CD4-positive, CD25-positive, alpha-beta regulatory T cell (primary cell): ENCODE data around the gene DYNC1I1. TPM values are rescaled to one million over a fixed set of nuclear protein-coding genes. Genes with fewer than 3 reads are reported as not detected.
"Not testable (repeated sequence)": the region's sequence is repeated elsewhere in the genome, so short reads cannot be mapped to it uniquely, and the experiment has no call there.

ENCODE experiments used
- ATAC-seq, 2 donors: fragments of 150-1000 bp; cut with Tn5 transposase; one replicate each; pipeline ENCODE4 v1.10.0; 2021; ENCODE audit warnings: low read depth in 2 of 2, moderate number of reproducible peaks in 2 of 2, moderate library complexity in 1 of 2
- DNase-seq, 3 donors: peaks; one replicate each; pipeline versions ENCODE4 v3.0.0 to v3.0.0-alpha.2; 2012 to 2022; ENCODE audit warnings: mixed read lengths in 1 of 3
- H3K27ac ChIP-seq: one replicate; pipeline ENCODE4 v1.7.0; 2013; ENCODE audit warnings: mild to moderate bottlenecking, low read length; ENCODE audit not compliant: insufficient read depth, poor library complexity, severe bottlenecking
- H3K27me3 ChIP-seq: one replicate; pipeline ENCODE4 v1.7.0; 2013; ENCODE audit warnings: low read length; ENCODE audit not compliant: control insufficient read depth, insufficient read depth
- H3K36me3 ChIP-seq: one replicate; pipeline ENCODE4 v1.7.0; 2013; ENCODE audit warnings: mild to moderate bottlenecking, low read length, moderate library complexity; ENCODE audit not compliant: control insufficient read depth, insufficient read depth
- H3K4me1 ChIP-seq: 2 replicates; pipeline ENCODE4 v1.7.0; 2013; ENCODE audit warnings: mild to moderate bottlenecking, low read length; ENCODE audit not compliant: insufficient read depth, control insufficient read depth, poor library complexity, severe bottlenecking
- H3K4me3 ChIP-seq: one replicate; pipeline ENCODE4 v1.7.0; 2013; ENCODE audit warnings: low read depth, mild to moderate bottlenecking, low read length, moderate library complexity
- H3K9me3 ChIP-seq, 2 experiments: 1 replicate in 1 of 2; 2 replicates in 1 of 2; pipeline ENCODE4 v1.7.0; 2013; ENCODE audit warnings: low read length in 2 of 2, mild to moderate bottlenecking in 1 of 2, moderate library complexity in 1 of 2; ENCODE audit not compliant: control insufficient read depth in 2 of 2
- H3K27ac Mint-ChIP-seq, 3 donors: one replicate each; pipeline ENCODE4 v1.8.0; 2020 to 2022; ENCODE audit warnings: mild to moderate bottlenecking in 3 of 3, mixed read lengths in 3 of 3, moderate library complexity in 2 of 3
- H3K27me3 Mint-ChIP-seq: one replicate; pipeline ENCODE4 v1.8.0; 2022; ENCODE audit warnings: mild to moderate bottlenecking, mixed read lengths
- H3K36me3 Mint-ChIP-seq: one replicate; pipeline ENCODE4 v1.8.0; 2020; ENCODE audit warnings: mixed read lengths
- H3K4me1 Mint-ChIP-seq, 4 donors: one replicate each; pipeline ENCODE4 v1.8.0; 2020 to 2022; ENCODE audit warnings: mixed read lengths in 4 of 4, mild to moderate bottlenecking in 1 of 4
- H3K4me3 Mint-ChIP-seq, 4 donors: one replicate each; pipeline ENCODE4 v1.8.0; 2020 to 2022; ENCODE audit warnings: mild to moderate bottlenecking in 4 of 4, mixed read lengths in 4 of 4, moderate library complexity in 3 of 4
- H3K9me3 Mint-ChIP-seq, 7 donors: one replicate each; pipeline ENCODE4 v1.8.0; 2020 to 2022; ENCODE audit warnings: mixed read lengths in 7 of 7, mild to moderate bottlenecking in 3 of 7, moderate library complexity in 2 of 7
- polyA plus RNA-seq, 4 donors: library from polyadenylated mRNA; unstranded; fragments of 300-500 nt; fragmentation: Illumina TruSeq; gene quantifications; one replicate each; pipeline ENCODE4 v1.2.3, GENCODE V29; 2021
- total RNA-seq: library from RNA; stranded (reverse); gene quantifications from one replicate; pipeline ENCODE4 v1.2.3, GENCODE V29; 2022

Gene DYNC1I1
- total and polyA plus RNA-seq, 5 donors from 2014 or later: not detected

- no peak overlapping the region for H3K4me3 ChIP-seq
- H3K4me1 ChIP-seq: no peaks in the 10 kb centered on the region
- DNase-seq: no peak
- H3K9me3 ChIP-seq: no peaks in the 10 kb centered on the region
- no peak overlapping the region for H3K4me3 Mint-ChIP-seq
- no peaks in the 10 kb centered on the region for H3K9me3 Mint-ChIP-seq
- H3K36me3 ChIP-seq: no peaks in the 10 kb centered on the region
- no peak for ATAC-seq
- H3K27ac ChIP-seq: no peak overlapping the region
- H3K27me3 Mint-ChIP-seq: peaks cover 6% of the 10 kb centered on the region
- H3K27ac Mint-ChIP-seq: no peak overlapping the region
- no peaks in the 10 kb centered on the region for H3K4me1 Mint-ChIP-seq
- no peaks in the 10 kb centered on the region for H3K36me3 Mint-ChIP-seq
- H3K27me3 ChIP-seq: no peaks in the 10 kb centered on the region
Observed at GRCh38 chr7:95929710-95930280, 157.4 kb downstream of the DYNC1I1 start.

- no peaks in the 10 kb centered on the region for H3K9me3 ChIP-seq
- H3K27me3 ChIP-seq: no peaks in the 10 kb centered on the region
- no peak overlapping the region for H3K4me3 ChIP-seq
- H3K27ac ChIP-seq: no peak overlapping the region
- no peaks in the 10 kb centered on the region for H3K4me1 ChIP-seq
- Mint-ChIP-seq H3K27me3 (peaks cover 12% of the 10 kb centered on the region), H3K36me3 (no peaks in the 10 kb centered on the region), H3K9me3 (no peaks in the 10 kb centered on the region), H3K4me3 (no peak overlapping the region), H3K27ac (no peak overlapping the region), H3K4me1 (no peaks in the 10 kb centered on the region)
- no peaks in the 10 kb centered on the region for H3K36me3 ChIP-seq
- no peak for ATAC-seq
- DNase-seq: no peak
Observed at GRCh38 chr7:95931460-95932232, 159.3 kb downstream of the DYNC1I1 start.

DNA sequence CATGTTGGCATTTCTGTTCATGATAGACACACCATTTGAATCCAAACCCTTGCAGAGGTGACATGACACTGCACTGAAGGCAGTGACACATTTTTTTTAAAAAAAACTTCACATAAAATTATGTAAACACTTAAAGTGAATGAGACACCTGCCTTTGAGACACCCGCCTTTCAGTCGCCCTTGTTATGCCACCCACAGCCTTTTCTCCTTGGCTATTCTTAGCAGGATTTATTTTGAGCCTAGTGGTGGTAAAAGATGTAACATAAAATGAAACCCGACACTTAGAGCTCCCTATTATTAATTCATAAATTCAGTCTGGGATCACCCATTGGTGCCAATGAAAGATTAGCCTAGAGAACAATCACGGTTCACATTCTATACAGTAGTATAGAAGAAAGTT is 161.3 kb downstream of the DYNC1I1 start:
- Mint-ChIP-seq H3K27me3 (peaks cover 14% of the 10 kb centered on the region), H3K4me3 (no peak overlapping the region), H3K27ac (no peak overlapping the region), H3K36me3 (no peaks in the 10 kb centered on the region), H3K9me3 (peaks cover 0 to 3% (median 0%) of the 10 kb centered on the region in 7 donors), H3K4me1 (no peaks in the 10 kb centered on the region)
- Histone ChIP-seq H3K4me3 (no peak overlapping the region), H3K36me3 (no peaks in the 10 kb centered on the region), H3K27ac (no peak overlapping the region), H3K4me1 (no peaks in the 10 kb centered on the region), H3K9me3 (no peaks in the 10 kb centered on the region), H3K27me3 (no peaks in the 10 kb centered on the region)
- ATAC-seq (no peak), DNase-seq (no peak)

GRCh38 chr7:95944867-95945266 is 172.5 kb downstream of the DYNC1I1 start:
- DNase-seq, H3K27me3 ChIP-seq, H3K27ac Mint-ChIP-seq, H3K27me3 Mint-ChIP-seq, ATAC-seq, H3K27ac ChIP-seq, H3K36me3 Mint-ChIP-seq, H3K4me1 ChIP-seq, H3K9me3 ChIP-seq, H3K4me1 Mint-ChIP-seq, H3K9me3 Mint-ChIP-seq, H3K4me3 ChIP-seq, H3K36me3 ChIP-seq, H3K4me3 Mint-ChIP-seq: not testable (repeated sequence)

GRCh38 chr7:95950698-95951097 is 178.3 kb downstream of the DYNC1I1 start:
- no peaks in the 10 kb centered on the region for H3K36me3 ChIP-seq
- no peak overlapping the region for H3K4me3 ChIP-seq
- Mint-ChIP-seq H3K4me1 (no peaks in the 10 kb centered on the region), H3K4me3 (no peak overlapping the region), H3K27ac (no peak overlapping the region), H3K36me3 (no peaks in the 10 kb centered on the region), H3K27me3 (peaks cover 8% of the 10 kb centered on the region), H3K9me3 (peaks cover 0 to 3% (median 0%) of the 10 kb centered on the region in 7 donors)
- H3K27ac ChIP-seq: no peak overlapping the region
- H3K4me1 ChIP-seq: no peaks in the 10 kb centered on the region
- DNase-seq (no peak), ATAC-seq (no peak)
- peaks cover 2% of the 10 kb centered on the region for H3K27me3 ChIP-seq
- H3K9me3 ChIP-seq: no peaks in the 10 kb centered on the region

DNA sequence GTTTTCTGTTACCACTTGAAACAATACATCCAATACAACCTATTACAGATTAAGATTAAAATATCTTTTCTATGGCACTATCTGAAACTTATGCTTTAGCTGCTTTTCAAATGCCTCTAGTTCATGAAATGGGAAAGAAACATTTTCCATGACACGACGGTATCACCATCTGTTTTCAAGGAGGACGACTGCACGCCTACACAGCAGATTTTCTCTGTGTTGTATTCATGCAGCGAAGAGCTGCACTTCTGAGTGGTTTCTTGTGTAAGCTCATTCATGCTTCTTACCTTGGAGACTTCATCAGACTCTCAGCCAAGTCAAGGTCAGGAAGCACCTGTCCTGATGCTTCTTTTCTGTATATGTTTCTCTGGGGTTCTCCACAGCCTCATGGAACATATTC is 179.2 kb downstream of the DYNC1I1 start:
- Mint-ChIP-seq H3K4me3 (no peak overlapping the region), H3K9me3 (peaks cover 0 to 3% (median 0%) of the 10 kb centered on the region in 7 donors), H3K36me3 (no peaks in the 10 kb centered on the region), H3K4me1 (no peaks in the 10 kb centered on the region), H3K27ac (no peak overlapping the region), H3K27me3 (peaks cover 8% of the 10 kb centered on the region)
- H3K27me3 ChIP-seq: peaks cover 2% of the 10 kb centered on the region
- DNase-seq: no peak
- no peak for ATAC-seq
- H3K4me3 ChIP-seq: no peak overlapping the region
- no peaks in the 10 kb centered on the region for H3K36me3 ChIP-seq
- H3K9me3 ChIP-seq: no peaks in the 10 kb centered on the region
- H3K4me1 ChIP-seq: no peaks in the 10 kb centered on the region
- H3K27ac ChIP-seq: no peak overlapping the region

GRCh38 chr7:95951997-95952795 is 179.8 kb downstream of the DYNC1I1 start:
- Histone ChIP-seq H3K27ac (no peak overlapping the region), H3K4me1 (no peaks in the 10 kb centered on the region), H3K27me3 (peaks cover 2% of the 10 kb centered on the region), H3K4me3 (no peak overlapping the region), H3K36me3 (no peaks in the 10 kb centered on the region), H3K9me3 (no peaks in the 10 kb centered on the region)
- ATAC-seq (no peak), DNase-seq (no peak)
- Mint-ChIP-seq H3K36me3 (no peaks in the 10 kb centered on the region), H3K4me1 (no peaks in the 10 kb centered on the region), H3K9me3 (peaks cover 0 to 2% (median 0%) of the 10 kb centered on the region in 7 donors), H3K27ac (no peak overlapping the region), H3K4me3 (no peak overlapping the region), H3K27me3 (peaks cover 13% of the 10 kb centered on the region)
